T-helper 2 cell (primary cell): Measurements from ENCODE around the gene TAF4B.

ENCODE experiments used
- DNase-seq, 5 experiments: peaks; one replicate each; pipeline versions ENCODE4 v3.0.0 to v3.0.0-alpha.2; 2012 to 2022

The TAF4B gene

DNA sequence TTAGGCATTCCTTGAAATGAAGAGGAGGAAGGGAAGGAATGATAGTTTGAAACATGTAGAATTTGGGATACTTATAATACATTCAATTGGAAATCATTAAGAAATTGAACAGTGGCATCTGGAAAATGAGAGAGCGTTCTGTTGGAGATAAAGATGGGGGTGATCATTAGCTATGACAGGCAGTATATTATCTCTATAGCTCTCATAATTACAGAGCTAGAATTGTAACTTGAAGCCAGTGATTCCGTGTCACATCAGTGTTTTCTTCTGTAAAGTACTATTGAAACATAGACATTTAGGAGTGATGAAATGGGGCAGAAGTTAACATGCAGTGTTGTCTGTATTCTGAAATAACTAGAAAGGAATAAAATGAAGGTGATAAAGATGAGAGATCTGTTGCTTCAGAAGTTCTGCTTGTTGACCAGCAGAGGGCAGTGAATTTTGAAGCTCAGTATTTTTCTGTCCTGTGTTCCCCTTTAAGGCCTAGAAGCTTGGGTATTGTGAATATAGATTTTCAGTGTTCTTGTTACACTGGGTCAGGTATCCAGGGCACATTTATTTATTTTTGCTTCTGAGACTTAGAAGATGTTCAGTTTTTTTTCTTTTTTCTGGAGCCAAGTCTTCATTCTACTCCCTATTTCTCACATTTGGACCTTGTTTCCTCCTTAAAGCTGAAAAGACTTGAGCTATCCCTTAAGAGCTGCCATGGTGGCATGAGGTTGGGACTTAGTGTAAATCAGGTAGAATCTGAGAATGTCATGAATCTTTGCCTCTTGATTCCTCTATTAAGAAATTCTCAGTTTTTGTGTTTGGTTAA, 157.4 kb downstream of the TAF4B start:
- peak in 1 of 5 experiments; percentile 61 for DNase-seq

DNA sequence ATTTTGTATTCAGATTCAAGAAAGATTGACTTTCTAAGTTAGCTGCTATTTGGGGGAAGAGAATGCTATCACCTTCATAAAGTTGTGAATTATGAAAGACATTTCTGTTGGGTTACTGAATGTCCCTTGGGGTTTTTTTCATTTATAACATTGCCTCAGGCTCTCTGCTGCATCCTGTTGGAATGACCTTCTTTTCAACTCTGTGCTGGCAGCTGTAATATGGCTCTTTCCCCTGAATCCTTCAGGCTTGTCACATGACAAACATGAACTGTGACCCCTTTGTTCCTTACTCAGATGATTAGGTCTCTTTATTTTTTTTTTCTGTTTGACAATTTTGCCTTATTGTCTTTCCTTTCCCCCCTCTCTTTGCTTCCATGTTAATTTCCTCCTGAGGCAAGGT, 159.8 kb downstream of the TAF4B start:
- no peak for DNase-seq

DNA sequence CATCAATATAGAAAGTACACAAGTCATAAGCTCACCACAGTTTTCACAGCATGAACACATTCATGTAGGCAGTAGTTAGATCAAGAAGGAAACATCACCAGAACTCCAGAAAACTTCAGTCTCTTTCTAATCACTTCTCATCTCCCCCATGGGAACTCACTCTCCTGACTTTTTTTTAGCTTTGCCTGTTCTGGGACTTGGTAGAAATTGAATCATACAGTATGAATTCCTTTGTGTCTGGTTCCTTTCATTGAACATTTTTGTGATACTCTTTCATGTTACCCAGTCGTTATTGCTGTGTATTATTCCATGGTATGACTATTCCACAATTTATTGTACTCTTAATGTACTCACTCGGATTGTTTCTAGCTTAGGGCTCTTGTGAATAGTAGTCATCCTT, 160.2 kb downstream of the TAF4B start:
- DNase-seq = no peak

DNA sequence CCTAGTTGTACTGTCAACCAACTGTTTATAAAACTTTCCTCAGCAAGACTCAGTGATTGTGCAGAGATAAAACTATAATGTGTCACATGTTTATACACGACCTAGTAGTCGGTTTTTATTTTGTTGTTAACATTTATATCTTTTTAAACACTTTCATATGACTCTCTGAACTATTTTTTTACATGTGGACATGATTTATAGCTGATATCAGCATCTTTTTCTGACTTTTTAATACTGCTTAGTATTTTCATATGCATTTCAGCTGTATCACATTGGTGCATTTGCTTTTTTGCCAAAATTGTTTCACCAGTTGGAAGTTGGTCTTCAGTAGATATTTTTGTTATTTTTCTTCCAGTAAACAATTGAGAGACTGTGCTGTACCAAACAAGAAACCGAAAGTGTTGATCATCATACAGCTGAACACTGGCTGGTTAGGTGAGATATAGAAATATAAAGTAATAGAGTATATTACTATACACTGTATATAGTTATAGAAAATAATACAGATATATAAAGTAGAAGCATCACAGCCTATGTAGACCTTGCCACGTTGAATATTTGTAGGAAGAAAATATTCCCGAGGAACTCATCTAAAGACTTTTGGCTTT, 167.9 kb downstream of the TAF4B start:
- no peak for DNase-seq

DNA sequence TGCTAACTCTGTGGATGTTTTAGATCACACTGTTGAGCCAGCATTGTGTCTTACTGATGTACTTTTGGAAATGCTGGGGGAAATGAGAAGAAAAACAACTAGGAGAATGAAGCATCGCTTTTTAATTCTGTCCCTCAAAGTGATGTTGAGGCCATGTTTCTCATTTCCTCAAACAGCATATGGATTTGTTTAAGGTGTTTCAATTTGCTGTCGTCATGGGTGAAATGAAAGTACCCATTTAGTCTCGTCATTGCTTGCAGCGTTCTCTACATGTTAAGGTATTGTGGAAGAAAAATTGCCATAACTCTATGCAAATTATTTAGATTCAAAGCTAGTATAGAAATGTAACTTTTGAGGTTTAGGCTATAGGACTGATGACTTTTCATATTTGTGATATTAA, 170.8 kb downstream of the TAF4B start:
- no peak for DNase-seq

DNA sequence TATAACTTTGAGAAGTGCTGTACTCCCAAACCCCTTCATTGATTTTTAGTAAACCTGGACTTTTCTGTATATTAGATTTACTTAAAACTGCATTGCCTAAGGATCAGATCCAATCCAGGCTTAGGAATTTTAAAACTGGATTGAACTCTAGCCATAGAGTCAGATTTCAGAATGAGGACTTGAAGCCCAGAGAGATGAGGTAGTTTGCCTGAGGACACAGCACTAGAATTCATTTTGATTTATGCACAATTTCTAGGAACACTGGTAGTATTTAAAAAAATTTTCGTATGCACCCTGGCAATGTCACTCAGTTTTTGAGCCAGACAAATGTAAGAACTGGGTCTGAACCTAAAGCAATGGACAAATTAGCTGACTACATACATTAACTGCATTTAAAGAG, 177.2 kb downstream of the TAF4B start:
- no peak for DNase-seq

DNA sequence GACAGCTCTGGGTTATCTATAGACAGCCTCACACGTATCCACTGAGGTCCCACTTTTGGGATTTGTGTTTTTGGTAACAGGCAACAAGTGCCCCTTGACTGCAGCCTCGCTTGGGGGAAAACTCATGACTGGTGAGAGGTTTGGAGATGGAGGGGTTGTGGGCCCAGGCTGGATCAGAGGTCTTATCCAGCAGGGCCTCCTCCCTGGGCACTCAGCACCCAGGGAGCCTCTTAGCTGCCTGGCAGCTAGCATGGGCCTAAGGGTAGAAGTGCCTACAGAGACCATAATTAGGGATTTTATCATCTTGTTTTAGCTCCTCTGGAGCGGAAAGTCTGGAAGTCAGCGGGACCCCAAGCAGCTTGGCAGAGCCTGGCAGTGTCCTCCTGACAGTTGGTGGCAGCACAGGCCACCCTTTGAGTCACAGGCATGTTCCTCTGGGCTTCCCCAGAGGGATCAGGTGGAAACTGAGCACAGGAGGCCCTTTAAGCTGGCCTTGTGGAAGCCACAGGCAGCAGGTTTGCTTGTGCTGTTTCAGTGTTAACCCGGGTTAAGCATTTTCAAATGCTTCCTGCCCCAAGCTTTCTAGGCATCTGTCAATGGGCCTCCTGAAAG, 179.1 kb downstream of the TAF4B start:
- peak in 1 of 5 experiments; percentile 5 for DNase-seq

DNA sequence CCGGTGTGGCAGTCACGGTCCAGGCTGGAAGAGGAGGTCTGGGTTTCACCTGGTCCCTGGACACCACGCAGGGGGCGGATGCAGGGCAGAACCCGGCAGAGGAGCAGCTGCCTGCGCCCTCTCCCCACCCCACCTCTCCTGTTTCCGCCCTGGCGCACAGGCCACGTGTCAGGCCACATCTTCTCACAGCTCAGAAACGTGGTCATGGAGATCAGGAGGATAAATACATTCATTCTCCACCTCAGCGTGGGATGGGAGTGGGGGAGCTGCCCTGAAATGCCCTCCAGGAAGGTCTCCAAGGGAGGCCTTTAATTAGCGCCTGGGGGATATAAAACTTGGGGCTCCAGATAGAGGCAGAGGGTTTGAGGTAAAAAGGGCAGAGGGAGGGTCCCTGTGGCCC, 180.1 kb downstream of the TAF4B start:
- DNase-seq = no peak

DNA sequence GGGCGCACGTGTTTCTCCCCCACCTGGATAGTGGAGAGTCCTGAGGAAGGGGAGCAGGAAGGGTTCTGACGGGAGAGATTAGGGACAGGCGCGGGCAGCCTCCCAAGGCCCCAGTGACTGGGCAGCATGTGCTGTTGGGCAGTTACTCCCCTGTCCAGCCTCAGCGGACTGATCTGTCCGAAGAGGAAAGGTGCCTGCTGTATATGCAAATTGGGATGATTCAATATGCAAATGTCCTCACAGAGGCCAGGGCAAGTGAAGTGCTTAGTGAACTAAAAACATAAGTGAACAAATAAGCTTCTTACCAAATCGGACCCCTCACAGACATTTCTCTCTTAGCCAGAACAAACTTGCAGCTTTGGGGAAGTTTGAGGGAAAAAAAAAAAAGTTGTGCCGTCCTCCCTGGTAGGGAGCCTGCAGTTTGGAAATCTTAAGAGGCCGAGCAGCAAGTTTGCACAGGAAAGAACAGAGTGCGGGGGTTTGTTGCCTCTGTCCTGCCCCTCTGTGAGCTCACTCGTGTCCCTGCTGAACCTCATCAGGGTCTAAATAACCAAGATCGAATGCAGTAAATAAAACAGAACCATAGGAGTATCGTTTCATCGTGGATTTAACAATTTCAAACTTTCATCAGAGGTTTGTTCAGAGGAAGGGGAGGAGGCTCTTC, 180.7 kb downstream of the TAF4B start:
- DNase-seq = no peak

DNA sequence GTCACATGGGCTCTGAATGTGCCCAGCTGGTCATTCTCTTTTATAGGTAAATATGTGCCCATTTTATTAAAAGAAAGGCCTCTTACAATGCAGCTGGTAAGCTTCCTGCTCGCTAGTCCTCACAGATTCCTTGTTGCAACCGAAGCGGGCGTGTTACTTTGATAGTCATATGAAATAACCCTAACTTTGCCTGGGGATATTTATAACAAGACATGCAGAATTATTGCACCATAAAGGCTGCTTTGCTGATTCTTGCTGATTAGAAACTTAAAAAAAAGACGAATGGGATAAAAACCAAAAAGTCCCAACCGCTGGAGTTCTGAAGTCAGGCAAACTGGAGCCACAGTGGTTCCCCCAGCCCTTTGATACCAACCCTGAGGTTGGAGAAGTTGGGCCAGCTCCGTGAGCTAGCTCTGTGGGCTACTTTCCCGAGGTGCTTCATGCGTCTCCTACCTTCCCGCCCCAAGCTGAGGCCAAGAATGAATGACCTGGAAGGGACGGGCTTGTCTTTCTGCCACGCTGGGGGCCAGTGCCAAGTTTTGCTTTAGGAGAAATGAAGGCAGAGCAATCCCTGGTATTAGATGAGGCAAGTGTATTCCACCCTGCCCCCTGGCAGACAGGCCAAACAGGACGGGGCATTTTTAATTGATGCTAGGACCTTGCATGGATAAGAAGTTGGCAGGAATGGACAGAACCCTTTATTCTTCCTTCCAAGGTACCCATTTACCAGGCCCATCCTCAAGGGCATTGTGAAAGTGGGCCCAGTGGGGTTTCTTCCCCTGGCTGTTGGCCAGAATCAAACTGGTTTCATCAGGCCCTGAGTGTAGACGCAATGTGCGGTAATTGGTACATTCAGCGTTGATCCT, 181.7 kb downstream of the TAF4B start:
- no peak for DNase-seq

DNA sequence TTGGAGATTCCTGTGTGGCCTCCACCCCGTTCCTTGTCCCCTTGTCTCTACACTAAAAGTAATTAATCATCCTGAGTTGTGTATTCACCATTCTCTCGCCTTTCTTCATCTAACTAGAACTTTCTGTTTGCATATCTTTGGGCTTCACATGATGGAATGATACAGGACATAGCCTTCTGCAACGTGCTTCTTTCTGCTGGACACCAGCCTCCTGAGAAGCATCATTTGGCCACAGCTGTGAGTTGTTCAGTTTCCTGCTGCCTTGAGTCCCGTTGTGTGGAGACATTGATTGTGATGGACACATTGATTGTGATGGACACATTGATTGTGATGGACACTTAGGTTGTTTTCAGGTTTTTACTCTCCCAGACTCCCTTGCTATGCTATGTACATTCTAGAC, 182.8 kb downstream of the TAF4B start:
- DNase-seq = no peak

DNA sequence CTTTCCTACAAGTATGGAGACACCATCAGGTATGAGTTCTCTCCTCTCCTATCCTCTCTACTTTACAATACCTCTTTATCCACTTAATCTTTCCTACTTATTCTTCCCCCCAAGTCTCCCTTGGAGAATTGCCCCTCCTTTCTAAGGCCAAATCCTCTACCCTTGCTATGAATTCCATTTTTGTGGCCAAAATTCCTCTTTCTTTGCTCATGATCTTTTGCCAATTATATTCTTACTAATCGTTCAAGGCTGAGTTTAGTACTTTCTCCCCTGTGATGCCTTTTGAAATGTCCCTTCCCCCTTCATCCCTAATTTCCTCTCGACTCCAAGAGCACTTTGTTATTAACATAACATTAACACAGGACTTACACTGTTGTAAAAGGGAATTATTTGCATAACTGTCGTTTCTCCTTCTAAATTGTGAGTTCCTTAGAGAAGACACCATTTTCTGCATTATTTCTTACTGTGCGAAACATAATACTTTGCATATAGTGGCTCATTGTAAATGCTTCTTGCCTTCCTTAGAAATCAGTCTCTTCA, 188.7 kb downstream of the TAF4B start:
- no peak for DNase-seq

DNA sequence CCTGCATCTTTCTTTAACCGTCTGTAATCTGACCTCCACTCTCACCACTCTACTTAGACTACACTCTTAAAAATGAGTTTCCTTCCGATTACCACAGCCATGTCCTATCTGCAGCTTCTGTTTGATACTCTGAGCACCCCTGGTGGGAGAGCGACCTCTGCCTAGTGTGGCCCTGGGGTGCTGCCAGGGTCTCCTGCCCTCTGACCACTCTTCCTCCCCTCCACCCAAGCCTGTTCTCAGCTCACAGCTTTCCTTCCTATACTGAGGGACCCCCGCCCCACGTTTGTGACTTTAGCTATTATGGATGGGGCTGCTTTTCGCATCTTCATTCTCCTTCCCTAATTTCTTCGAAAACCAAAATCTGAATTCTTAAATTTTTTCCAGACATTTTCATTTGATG, 189.4 kb downstream of the TAF4B start:
- DNase-seq = no peak

DNA sequence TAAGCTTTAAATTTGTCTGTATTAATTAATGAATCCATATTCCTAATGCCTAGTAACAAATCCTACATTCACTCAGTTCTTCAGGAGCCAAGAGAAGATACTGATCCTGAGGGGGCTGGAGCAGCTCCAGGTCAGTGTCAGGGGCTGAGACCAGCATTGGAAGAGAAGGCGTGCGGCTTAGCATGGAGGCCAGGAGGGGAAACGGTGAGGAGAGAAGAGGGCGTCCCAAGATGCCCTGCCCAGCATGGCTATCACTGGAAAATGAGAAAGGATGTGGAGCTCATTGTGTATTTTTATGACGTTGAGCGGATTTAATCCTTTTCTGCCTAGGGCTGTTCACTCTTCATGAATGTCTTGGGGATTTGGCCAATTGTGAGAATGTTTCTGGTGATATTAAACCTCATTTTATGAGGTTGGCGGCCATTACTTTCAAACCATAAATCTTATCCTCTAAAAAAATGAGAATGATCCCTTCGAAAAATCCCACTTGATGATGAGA, 190.5 kb downstream of the TAF4B start:
- no peak for DNase-seq

DNA sequence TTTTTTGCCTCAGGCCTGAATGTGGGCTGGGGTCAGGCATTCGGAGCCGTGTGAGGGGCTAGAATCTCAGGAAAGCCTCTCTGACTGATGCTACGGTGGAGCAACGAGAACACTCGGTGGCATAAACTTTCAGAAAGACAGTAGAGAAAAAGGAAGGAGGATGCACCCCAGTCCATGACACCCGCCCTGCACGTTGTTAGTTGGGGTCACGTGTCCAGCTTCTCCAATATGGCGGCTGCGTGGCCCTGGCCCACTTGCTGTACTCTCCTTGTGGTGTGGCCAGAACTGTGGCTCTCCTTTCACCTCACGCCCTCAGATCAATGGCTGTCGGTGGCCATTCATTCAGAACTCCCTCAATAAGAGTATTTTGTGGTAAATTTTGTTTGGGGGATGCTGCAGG, 190.9 kb downstream of the TAF4B start:
- DNase-seq = no peak

DNA sequence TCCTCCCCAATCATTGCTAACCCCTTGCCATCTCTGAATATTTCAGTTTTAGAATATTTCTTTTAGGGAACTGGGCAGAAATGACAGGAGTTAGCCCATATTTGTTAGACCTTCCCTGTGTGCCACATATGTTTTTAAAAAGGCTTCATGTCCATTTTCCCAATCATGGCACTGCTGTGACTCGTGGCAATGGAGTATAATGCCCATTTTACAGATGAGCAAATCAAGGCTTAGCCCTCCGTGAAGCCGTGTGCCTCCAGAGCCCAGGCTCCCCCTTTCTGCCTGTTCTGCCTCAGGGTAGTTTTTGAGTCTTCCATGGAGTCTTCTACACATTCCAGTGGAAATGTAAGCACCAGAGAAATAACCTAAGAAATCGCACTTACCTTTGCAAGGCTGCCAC, 192.0 kb downstream of the TAF4B start:
- no peak for DNase-seq

DNA sequence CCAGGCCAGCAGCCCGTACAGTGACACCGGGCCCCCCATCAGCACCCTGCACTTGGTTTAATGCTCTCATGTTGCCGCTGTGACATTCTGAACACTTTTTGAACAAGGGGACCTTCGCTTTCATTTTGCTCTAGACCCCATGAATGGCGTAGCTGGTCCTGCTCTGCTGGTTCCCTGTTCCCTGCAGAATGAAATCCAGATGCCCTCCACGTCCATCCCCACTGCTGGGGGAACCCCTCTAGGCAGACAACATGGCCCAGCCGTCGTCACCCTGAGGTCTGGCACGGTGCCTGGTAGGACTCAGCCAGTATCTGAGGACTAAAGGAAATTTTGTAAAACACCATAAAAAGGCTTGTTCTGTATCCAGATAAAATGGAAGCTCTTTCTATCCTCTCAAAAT, 193.5 kb downstream of the TAF4B start:
- no peak for DNase-seq

DNA sequence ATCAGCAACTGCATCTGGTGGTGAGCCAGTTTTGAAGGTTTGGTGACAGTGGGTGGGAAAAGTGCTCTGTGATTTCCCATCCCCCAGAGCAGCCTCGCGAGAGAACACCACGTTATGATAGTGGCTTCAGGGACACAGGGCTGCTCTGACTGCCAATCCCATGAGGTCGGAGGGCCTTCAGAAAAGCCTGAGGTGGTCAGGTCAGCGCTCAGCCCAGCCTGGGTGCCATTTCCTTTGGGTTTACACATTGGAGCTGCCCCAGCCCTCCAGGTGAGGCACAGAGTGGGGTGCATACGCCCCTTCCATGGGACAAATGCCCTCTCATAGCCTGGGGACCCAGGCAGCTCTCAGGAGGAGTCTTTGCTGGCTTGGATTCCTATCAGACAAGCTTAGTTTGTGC, 195.3 kb downstream of the TAF4B start:
- DNase-seq = no peak

DNA sequence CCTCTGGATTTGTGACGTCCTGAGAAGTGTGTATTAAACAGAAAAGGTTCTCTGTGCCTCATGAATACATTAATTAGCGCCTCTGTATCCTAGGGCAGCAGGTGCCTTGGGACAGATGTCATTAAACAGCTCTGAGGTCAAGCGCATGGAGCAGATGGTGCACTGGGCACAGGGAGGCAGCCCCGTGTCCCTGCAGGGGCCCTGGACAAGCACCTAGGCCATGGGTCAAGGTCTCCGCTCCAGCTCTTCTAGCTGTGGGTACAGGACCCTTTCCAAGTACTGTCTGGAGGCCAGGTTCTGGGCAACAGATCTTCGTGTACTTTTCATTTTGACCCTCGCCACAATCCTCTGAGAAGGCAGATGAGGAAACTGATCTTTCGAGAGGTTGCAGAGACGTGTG, 195.7 kb downstream of the TAF4B start:
- no peak for DNase-seq

DNA sequence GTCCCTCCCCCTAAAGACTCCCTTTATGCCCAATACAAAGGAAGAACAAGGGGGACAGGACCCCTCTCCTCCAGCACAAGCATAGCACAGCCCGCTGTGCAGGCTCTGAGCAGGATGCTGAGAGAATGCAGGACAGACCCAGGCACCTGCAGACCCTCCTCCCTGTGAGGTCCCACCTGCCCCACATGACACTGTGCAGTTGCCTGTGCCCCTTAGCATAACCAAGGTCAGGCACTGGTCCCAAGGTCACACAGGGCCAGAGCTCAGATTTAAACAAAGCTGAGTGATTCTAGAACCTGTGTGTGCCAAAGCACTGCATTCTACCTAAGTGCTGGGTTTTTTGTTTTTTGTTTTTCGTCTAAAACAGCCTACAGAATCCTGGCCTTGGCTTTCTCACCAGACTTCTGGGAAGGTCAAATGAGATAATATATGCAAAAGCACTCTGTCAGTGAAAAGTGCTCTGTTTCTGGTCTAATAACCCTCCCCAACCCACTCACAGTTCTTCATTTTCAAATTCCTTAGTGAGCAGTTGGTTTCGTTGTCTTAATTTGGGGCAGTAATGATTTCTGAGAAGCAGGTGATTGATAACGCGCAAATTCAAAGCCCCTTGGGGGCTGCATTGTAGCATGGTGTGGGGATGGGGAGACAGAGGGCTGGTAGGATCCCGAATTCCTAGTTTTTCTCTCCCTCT, 196.4 kb downstream of the TAF4B start:
- no peak for DNase-seq

DNA sequence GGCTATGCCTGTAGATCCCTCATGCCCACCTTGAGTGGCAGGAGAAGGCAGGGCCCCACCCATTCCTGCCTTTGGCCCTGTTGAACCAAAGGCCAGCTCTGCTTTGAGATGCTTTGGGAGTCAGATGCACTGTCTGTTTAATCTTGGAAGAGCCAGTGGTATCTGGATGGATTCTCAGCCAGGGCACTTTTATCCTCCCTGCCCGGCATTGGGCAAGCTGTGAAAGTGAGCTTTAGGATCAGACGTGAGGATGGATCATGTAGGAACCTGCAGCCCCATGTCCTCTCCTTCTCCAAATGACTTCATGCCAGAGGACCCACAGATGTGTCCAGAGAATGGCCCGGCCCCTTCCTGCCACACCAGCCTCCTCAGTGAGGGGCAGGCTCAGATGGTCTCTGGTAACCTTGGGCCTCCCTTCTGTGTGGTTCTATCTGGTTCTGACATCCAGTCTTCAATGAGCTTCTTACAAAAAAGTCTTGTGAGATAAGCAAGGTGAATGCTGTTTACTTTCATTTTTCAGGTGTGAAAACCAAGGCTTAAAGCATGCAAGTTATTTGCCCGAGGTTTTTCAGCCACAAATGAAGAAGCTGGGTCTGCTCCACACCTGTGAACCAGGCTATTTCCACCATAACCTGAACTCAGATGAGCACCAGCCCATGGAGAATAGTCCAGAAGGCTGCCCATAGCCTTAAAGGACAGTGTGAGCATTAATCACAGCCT, 198.3 kb downstream of the TAF4B start:
- DNase-seq = no peak
